GM12891 (cell line): Measurements from ENCODE around the gene KRT4.

ENCODE experiments used
- POLR2A ChIP-seq: IDR thresholded peaks from 2 replicates; pipeline ENCODE4 v1.6.1; 2011; ENCODE audit warnings: low read depth, low read length, control low read depth
- POLR2AphosphoS5 ChIP-seq: IDR thresholded peaks from 2 replicates; pipeline ENCODE4 v1.6.1; 2011; ENCODE audit warnings: low read depth, low read length, control low read depth
- POU2F2 ChIP-seq: IDR thresholded peaks from 2 replicates; pipeline ENCODE4 v1.6.1; 2011; ENCODE audit warnings: low read depth, mild to moderate bottlenecking, control low read depth, low read length, moderate library complexity
- SPI1 ChIP-seq: IDR thresholded peaks from 2 replicates; pipeline ENCODE4 v1.6.1; 2011; ENCODE audit warnings: low read depth, low read length, control low read depth
- TAF1 ChIP-seq: IDR thresholded peaks from 2 replicates; pipeline ENCODE4 v1.6.1; 2011; ENCODE audit warnings: low read depth, low read length, control low read depth

GRCh38 chr12:52788876-52789636, 24.9 kb downstream of the KRT4 start:
- no peak for TF ChIP-seq POLR2A
- TF ChIP-seq TAF1 = no peak
- no peak for TF ChIP-seq POLR2AphosphoS5
- TF ChIP-seq SPI1 = no peak
- TF ChIP-seq POU2F2 = no peak
